GM19043 (cell line): Measurements from ENCODE around the gene ZNF385D.
"Not testable (repeated sequence)": the region's sequence is repeated elsewhere in the genome, so short reads cannot be mapped to it uniquely, and the experiment has no call there.

Experiments used
- ATAC-seq: cut with Tn5 transposase; IDR thresholded peaks from one replicate; pipeline ENCODE4 v1.9.1; 2021; ENCODE audit warnings: low read depth; ENCODE audit not compliant: unreplicated experiment

The ZNF385D gene

DNA sequence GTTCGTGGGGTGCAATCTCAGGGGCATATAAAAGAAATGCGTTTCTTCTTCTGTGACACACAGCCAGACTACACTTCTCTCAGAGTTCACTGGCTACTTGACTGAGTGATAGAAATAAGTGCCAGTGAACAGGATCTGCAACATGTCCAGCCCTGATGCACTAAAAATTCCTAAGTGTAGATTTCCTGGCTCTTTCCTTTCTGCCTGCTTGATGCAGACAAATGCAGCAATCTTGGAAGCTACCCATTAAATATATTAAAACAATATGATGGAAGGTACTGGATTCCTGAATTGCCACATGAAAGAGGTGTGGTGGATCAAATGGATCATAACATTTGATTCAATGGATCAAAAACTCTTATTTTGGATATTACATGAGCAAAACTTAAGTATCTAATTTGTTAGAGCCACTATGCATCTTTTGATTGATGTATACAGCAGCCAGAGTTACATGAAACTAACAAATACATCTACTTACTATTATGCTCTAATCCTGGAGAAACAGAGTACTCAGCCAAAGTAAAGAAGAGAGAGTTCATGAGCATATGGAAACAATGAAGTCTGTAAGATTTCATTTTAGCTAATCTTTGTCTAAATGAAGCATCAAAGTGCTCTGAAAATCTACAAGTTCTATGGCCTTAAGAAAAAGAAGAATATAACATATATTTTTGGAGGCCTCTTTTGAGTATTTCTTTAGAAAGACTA is 222.6 kb downstream of the ZNF385D start:
- no peak for ATAC-seq

DNA sequence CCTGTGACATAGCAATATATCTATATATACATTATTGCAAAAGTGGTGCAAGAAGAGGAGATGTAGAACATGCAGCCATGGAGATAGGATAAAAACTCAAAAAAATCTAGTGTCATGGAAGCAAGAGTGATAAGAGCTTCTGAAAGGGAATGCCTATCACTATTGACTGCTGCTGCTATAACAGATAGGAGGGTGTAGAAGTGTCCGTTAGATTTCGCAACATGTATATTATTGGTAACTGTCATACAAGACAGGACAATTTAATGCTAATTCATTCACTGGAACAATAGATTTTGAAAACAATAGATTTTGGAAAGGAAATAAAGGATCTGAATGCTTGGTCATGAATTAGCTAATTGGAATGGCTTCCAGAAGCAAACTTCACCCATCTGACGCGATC is 224.5 kb downstream of the ZNF385D start:
- ATAC-seq, result no peak

DNA sequence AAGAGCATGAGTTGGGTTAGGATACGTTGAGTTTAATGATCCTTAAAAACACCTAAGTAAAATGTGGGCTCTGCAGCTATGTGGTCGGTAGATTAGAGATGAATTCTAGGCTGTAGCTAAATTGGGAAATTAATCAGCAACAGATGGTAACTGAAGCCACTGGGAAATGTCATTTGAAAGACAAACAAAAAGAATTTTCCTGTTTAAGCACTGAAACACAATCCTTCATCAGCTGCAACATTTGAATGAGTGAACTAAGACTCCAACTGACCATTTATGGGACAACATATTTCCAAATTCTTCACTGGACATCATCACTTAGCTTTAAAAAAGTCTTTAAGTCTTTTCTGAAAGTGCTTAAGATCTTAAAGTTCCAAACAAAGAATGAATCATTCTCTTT is 226.9 kb downstream of the ZNF385D start:
- no peak for ATAC-seq

DNA sequence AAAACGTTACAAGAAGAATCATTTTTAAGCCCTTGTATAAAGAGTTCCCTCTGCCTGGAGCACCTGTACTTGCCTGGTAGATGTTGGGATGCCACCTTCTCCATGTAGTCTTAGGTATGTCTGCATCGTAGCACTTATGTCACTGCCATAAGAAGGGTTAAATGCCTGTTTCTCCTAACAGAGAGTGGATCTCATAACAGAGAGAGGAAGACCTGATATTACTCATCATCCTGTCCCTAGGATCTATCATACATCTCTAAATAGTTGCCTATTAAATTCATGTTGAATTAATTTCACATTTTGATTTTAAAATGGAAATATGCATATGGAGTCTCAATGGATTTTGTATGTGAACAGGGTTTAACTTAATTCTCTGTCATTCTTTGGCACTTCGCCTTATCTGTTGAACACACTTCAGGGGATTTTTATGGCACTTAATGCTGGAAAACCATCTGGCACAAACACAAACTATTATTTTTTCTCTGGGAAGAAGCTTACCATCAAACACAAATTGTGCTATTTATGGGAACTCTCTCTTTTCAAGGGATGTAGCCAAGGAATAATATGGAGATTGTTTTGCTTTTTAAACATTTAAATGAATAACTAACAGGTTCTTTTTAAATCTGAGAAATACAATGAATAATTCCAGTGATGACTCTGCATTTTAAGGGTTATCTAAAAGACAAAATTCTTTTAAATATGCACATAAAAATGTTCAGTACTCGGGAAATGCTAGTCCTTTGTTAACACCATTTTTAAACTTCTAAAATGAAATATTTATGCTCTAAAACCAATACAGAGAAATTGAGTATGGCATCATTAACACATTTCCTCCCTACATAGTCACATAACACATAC is 230.7 kb downstream of the ZNF385D start:
- no peak for ATAC-seq

DNA sequence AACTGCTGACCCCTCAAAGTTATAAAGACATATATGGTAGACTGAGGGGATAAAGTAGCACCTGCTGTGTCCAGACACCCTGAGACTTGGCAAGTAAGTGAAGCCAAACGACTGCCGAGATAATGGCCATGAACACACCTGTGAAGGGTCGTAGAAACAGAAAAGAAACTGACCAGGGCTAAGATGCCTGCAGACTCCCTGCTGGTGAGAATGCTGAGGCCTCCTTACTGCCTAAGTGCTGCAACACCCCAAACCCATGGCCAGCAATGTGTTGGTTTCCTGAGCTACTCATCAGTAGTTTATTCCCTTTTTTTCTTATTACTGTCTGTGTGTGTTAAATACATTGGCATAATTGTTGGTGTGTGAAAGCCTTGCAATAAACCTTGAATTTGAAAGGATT is 233.8 kb downstream of the ZNF385D start:
- no peak for ATAC-seq

DNA sequence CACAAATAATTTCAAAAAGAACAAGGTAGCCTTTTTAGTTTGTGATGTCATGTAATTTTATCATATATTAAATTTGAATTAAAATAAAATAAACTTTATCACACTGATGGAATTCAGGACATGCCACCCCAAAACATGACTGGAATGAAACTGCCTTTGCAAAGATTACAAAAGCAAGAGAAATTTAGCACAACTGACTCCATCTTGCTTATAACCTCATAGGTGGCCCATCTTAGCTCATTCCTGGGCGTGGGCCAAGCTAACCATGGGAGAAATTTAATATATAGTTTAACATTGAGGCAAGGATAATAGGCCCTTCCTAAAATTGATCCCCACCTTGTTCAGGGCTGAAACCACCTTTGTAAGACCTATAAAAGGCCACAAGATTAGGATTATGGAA is 235.6 kb downstream of the ZNF385D start:
- ATAC-seq, result no peak

DNA sequence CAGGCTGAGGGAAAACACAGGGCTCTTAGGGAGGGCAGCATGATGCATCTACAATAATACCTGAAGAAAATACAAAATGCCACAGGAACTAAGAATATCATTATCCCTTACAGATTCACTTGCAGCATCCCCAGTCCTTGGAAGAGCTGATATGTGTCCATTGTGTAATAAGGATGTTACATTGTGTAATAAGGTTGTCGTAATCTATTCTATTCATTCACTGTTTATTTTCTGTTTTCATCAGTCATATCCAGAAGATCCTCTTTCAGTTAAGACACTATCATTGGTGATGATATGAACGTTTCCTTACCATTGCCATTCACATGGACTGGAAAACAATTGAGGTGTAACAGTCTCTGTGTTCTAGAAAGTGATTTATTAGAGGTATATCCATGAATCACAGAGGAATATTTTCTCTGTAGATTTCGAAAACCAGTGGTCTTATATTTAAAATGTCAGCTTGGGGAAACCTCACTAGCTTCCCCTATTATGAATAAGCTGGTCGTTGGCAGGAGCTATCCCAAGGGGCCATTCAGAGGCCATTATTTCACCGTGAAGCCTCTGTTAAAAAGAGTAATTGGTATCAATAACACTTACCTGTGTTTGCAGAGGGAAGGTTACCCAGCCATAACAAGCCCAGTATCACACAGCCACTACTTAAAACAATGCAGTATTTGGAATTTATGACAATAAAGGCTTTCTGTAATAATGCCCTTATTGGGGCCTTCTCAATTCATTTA is 241.1 kb downstream of the ZNF385D start:
- no peak for ATAC-seq

DNA sequence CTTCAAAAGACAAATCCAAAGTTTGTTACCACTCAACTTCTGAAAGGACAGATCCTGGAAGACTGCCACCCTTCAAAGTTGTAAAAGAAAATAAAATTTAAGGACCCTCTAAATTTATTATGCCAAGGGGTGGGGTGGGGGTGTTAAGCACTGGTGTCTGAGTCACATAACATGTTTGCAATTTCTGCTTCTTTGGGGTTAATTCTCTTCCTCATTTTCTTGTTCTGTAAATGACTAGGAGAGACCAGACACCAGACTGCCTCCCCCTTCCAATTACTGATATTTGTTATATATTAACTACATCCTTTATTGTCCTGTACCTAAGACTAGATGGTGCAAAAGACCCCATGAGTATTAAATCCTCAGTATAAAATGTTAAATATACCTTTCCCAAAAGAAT is 242.8 kb downstream of the ZNF385D start:
- ATAC-seq, result no peak

DNA sequence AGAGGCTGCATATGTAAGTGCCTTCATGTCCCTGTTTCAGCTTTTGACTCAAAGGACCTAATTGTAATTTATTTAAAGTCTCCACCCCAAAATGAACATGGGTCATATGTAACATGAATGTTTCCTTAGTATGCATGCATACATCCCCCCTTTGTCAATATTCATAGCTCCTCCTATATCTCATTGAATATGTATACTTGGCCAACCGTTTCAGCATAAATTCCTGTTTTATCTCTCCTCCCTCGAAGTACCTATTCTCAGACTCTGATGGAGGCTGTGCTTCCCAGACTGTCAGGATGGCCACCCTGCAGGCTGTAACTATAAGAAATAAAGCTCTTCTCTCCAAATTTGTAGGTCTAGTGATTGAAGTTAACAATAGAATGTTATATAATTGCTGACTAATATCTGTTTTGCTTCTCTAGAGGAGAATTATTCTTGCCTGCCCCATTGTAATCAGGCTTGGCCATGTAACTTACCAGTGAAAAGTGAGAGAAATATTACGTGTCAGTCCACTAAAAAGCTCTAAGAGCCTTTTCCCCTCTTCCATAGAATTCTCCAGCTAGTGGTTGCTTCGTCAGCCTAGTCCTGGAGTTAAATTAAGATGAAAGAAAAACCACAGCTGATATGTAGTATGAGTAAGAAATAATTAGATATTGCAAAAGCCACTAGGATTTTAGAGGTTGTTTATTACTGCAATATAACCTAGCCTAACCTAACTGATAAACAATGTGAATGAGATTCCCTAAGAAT is 245.1 kb downstream of the ZNF385D start:
- ATAC-seq, result no peak

DNA sequence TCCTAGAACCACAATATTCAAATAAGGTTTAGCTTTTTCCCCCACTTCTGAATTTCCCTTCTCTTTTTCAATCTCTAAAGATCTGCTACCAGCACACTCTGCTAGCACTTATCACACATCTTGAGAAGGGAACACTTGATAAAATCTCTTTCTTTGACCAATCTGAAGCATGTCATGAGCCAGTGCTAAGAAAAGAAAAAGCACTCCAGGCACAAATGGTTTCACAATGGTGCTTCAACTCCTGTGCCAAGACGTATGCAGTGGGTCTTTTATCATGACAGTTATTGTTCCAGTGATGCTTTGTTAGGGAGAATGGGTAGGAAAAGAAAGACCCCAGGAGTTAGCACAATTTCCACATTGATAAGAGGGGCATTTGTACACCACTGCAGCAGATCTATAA is 248.4 kb downstream of the ZNF385D start:
- ATAC-seq, result no peak

DNA sequence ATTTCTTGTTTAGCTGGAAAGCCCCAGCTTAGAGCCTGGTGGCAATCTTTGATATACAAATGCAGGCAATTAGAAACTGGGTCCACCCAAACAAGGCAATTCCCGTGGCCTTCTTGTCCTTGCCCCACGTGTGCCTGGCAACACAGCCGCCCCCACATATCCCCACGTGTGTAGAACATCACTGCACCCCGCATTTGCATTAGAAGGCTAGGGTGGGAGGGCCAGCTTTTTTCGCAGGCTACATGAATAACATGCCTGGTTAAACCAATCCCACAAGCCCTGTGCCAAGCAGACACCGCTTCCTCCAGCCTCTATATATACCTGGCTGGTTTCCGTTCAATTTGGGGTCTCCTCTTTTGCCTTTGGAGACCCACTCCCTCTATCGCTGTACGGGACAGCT is 250.2 kb downstream of the ZNF385D start:
- no peak for ATAC-seq

DNA sequence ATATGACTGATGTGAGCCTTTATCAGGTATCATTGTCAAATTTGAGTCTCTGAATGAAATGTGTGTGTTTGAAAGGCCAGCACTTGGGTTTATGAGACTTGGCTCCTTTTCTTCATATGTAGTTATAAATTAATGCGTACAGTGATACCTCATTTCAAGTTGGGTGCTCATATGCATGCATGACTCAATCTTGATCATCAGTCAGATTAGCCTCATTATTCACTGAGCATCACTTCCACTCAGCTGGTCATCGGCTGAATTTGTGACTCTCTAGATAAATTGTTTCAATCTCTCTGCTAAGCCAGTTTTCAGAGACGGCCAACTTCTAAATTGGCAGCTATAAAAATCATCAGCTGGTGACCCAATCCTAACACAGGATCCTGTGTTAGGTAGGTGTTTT is 260.3 kb downstream of the ZNF385D start:
- ATAC-seq, result not testable (repeated sequence)

DNA sequence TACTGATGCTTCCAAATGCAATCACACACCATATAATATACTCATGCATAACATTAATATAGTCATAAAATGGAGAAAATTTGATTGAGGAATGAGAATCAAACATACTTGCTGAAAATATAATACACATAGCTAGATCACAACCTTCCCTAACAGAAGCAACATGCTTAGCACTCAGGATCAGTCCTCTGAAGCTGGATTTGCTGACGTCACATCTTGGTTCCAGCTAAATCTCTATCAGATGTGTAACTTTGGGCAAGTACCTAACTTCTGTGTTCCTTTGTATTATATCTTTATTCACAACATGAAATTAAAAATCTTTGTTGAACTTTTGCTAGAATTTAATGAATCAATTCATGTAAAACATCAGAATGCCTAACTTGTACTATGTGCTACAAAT is 263.5 kb downstream of the ZNF385D start:
- no peak for ATAC-seq

DNA sequence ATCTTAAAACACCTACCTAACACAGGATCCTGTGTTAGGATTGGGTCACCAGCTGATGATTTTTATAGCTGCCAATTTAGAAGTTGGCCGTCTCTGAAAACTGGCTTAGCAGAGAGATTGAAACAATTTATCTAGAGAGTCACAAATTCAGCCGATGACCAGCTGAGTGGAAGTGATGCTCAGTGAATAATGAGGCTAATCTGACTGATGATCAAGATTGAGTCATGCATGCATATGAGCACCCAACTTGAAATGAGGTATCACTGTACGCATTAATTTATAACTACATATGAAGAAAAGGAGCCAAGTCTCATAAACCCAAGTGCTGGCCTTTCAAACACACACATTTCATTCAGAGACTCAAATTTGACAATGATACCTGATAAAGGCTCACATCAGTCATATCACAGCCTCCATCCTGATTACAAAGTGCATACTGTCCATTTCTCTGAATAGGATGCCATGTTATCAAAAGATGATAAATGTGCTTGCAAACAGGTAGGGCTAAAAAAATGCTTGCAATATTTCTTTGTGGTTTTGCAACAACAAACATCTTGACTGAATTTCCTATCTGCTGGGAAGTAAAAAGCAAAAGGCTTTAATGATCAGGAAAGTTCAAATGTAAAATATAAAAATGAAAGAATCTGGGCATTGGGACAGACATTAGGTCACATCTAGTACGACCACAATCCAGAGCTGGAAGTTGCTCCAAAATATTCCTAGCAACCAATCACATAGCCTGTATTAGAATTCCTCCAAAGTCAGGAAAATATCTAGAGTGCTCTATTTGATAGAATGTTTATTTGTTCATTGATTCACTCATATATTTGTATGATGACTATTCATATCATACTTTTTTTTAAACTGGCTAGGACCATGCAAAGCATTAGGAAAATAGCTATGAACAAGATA is 264.7 kb downstream of the ZNF385D start:
- ATAC-seq, result not testable (repeated sequence)

DNA sequence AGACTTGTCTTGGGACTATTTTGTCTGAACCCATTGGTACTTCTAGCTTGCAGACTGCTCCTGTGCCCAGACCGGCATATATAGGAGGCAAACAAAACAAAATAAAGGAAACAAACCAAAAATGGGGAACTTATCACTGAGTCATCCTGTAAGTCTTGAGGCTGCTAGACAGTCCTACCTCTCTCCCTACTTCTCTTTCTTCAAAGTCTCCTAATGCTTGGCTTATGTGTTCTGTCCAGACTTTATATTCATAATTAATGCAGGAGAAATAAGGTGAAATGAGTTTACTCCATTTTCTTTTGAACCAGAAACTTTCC is 266.2 kb downstream of the ZNF385D start:
- no peak for ATAC-seq

DNA sequence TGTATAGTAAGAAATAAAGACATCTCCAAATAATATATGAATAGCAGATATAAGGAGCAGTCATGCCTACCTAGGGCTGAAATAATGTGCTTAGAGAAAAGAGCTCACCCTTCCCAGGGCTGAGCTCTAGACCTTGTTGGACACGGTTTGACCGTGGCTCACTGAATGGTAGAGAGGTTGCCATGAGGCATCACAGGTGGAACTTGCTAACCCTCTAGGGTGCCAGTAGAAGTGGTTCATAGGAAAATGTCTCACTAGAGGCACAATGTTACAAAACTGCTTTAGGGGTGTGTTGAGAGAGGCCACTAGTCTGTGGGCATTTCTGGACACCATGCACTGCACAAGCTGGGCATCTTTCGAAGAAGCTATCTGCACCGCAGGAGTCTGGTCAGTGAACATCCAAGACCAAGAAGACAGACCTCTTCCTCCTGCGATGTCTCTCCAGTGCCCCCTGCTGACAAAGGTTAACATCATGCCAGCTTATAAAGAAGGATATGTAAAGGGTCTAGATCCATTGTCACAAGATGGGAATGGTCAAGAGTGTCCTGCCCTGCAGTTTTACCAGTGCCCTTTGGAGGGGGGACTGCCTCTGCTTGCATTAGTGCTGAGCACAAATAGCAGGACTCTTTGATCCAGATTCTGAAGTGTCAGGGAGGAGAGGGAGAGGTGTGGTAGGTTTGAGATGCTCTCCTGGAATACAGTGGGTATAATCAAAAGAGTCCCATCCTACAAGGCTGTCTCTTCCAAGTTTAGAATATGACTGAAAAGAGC is 266.8 kb downstream of the ZNF385D start:
- peak; percentile 68 for ATAC-seq

DNA sequence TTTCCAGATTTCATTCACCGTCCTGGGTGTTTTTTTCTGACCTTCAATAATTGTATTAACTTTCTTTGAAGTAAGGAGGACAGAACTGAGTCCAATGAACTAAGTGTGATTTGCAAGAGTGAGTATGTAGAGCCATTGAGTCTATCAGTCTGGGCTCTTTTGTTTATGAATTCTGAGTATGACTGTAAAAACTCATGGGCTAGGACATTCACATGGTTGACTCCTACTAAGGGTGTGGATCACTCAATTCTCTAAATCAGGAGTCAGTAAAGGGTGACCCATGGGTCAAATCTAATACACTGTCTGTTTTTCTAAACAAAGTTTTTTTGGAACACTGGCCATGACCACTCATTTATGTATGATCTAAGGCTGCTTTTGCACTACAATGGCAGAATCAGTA is 269.0 kb downstream of the ZNF385D start:
- no peak for ATAC-seq

DNA sequence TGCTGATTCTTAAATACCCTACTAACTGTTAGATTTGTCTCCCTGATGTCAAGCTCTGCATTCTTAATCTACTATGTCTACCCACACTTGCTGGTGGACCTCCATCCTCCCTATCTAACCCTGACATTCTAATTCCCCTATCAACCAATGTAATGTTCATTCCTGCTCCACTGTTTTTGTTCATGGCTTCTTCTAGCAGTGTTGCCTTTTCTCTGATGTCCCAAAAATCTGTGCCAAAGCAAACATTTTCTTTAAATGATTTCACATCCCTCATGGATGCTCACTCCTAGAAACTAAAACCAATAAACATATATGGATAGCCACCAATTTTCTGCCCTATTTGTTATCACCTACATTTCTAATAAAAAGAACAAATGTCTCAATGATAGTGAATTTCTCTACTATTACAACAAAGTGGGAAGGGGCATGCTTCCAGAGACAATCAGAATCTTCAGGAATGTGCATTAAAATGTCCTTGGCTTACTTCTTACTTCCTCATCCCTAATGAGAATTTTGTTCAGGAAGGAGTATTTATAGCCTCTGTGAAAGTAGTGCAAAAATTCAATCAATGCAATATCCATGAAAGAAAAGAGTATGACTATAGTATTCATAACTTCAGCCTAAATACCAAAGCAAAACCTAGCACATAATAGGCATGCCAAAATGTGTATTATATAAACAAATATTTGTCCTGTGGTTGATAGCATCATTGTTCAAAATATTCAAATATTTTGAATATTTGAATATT is 273.3 kb downstream of the ZNF385D start:
- ATAC-seq, result no peak
